HG03066 (cell line): ENCODE results near the gene COL27A1.

Experiments used
- ATAC-seq: cut with Tn5 transposase; IDR thresholded peaks from one replicate; pipeline ENCODE4 v1.9.1; 2021; ENCODE audit warnings: low read depth; ENCODE audit not compliant: unreplicated experiment

The COL27A1 gene

DNA sequence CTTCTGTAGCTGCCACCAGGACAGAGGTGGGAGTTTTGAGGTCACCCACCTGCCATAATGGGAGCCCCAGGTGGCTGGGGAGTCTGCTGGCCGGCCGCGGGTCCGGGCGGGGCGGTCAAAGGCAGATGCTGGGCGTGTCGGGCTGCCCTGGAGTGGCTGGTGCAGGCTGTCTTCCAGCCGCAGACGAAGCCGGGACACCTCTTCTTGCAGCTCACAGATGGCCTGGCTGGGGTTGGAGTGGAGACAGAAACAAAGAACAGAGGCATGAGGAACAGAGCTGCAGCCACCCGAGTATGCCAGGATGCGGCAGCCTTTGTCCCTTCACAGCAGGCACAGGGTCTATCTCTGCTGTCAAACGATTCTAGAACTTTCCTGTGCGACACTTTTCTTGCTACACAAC, 192.3 kb downstream of the COL27A1 start:
- no peak for ATAC-seq

DNA sequence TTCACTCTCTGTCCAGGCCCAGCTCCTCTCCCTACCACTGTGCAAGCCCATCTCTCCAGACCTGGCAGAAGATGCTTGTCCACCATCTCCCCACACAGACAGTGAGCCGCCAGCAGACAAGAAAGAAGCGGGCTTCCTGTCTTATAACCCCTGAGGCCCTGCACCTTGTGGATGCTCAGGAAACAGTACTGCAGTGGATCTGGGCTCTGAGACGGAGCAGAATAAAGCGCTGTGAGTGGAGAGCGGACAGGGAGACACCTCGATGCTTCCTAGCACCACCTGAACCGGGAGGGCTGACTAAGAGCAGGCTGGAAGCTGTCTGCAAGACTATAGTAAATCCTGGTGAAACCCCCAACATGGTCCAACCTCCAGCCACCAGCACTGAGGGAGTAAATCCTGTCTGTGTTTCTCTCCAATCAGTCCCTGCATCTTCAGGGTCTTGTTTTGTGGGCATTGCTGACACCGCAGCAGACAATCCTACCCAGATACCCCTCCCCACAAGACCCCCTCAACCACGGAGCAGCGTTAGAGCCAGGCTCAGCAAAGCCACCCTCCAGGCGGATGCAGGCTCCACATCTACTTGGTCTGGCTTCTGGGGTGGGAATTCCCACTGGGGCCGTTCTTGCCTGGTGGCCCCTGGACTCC, 193.0 kb downstream of the COL27A1 start:
- no peak for ATAC-seq

GRCh38 chr9:114348906-114349482, 193.7 kb downstream of the COL27A1 start:
- ATAC-seq: peak; percentile 78

GRCh38 chr9:114349713-114350480, 194.6 kb downstream of the COL27A1 start:
- ATAC-seq: no peak

DNA sequence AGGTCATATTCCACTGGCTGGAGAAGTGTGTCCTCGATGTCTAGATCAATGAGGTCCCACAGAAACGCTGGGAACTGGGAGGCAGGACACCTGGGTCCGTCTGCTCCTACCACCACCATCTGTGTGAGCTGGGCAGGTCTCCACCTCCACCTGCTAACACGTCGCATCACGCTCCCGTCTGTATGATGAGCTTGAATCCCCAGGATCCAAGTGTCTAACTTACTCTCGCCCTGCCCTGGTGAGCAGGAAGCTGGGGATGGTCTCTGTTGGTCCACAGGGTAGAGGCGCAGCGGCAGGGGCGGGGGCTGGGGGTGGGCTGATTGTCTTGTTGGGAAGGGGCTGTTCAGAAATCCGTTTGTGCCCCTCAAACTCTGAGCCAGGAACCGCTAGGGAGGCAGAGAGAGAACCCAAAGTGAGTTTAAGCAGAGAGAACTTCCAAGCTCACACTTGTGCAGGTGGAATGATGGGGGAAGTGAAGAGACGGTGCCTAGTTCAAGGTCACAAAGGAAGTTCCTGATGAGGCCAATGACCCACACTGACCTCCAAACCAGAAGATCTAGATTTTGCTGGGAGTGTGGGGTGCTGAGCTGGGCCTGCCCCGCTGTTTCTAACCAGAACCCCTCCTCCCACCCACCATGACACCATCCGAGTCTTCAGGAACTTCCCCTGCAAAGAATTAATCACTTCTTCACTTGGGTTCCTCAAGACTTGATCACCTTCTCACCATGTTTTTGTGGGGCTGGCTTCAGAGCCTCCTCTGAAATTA, 195.5 kb downstream of the COL27A1 start:
- ATAC-seq: no peak

GRCh38 chr9:114351932-114352331, 196.6 kb downstream of the COL27A1 start:
- no peak for ATAC-seq

GRCh38 chr9:114355821-114356220, 200.5 kb downstream of the COL27A1 start:
- ATAC-seq: no peak

DNA sequence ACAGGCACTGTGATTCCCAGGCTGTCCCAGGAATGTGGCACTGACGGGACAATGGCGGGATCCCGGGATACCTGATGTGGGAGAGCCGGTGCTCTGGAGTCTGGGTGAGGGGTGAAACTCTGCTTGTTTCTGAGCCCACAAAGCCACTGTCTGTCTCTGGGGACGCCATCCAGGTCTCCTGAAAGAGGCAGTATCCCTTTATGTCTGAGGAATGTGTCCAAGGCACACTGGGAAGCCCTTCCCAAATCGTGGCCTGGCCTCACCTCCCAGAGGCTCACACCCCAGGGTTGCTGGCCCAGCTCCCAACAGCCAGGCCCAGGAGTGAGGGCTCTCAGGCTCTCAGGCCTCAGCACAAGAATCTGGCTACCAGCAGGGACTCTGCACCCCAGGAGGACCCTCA, 201.5 kb downstream of the COL27A1 start:
- no peak for ATAC-seq

DNA sequence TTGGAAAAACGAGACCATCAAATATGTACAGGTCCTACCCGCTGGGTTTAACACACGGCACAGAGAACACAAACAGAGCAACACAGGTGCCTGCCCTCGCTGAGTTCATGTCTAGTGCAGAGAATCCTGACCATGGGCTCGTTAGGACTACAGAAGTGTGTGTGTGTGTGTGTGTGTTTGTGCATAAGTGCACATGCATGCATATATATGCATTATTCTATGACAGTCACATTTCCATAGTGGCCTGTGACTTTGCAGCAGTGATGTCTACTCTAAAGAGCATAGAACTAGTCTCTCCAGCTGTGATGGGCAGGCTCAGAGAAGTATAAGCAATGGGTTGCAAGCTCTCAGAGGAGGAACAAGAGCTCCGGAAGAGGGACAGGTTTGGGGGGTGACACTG, 202.0 kb downstream of the COL27A1 start:
- ATAC-seq: no peak

- ATAC-seq: no peak
Observed at GRCh38 chr9:114357911-114358328, 202.6 kb downstream of the COL27A1 start.

DNA sequence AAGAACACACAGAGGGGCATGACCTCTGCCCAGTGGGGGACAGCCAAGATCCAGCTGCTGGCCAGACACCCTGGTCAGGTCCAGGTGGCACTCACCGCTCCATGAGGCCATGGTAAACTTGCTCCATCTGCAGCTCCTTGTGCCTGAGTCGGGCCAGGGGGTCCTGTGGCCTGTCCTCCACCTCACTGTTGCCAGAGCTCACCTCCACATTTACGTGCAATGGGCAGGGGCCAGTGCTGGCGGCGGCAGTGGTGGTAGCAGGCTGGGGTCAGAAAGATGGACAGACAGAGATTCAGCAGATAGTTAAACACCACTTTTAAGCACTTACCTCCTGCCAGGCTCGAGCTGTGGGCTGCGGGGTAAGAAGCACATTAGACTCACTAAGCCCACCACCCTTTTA, 204.5 kb downstream of the COL27A1 start:
- ATAC-seq: no peak

DNA sequence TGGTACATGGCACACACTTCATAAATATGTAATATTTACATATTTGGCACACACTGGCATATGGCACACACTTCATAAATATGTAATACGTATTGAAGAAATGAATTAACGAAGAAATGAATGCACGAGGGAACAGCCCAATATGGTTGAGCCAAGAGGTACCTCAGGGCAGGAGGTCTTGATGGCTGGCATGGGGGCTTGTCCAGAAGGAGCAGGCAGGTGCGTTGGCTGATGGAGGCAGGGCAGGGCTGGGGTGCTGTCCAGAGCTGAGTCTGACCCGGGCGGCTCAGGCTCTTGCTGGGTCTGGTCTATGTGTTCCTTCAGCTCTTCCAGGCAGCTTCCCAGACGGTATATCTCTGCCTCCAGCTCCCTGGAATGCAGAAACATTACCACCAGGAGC, 206.2 kb downstream of the COL27A1 start:
- no peak for ATAC-seq
